WTC11 (cell line): Measurements from ENCODE around the gene RHBG. TPM values are rescaled to one million over a fixed set of nuclear protein-coding genes. Genes with fewer than 3 reads are reported as not detected.

ENCODE experiments used
- ATAC-seq: fragments of 200-7000 bp; cut with Tn5 transposase; 2 replicates; pipeline ENCODE4 v1.10.0; 2021; ENCODE audit warnings: mild to moderate bottlenecking, moderate library complexity
- CTCF ChIA-PET: fragments of 300-600 bp; sonication (Branson Sonifier 250); formaldehyde crosslinking; loops from one replicate; lab custom pipeline; 2021; ENCODE audit warnings: antibody characterized with exemption; lab: Charles Lee
- POLR2A ChIA-PET: fragments of 350-600 bp; sonication (Branson Sonifier 250); formaldehyde crosslinking; loops from one replicate; lab custom pipeline; 2021; ENCODE audit warnings: antibody characterized with exemption; lab: Charles Lee
- DNase-seq: peaks from one replicate; pipeline ENCODE4 v3.0.0; 2021; ENCODE audit warnings: low spot score
- H3K27ac Mint-ChIP-seq: 2 replicates; pipeline ENCODE4 v1.8.0; 2021; ENCODE audit warnings: mixed read lengths
- H3K27me3 Mint-ChIP-seq: 2 replicates; pipeline ENCODE4 v1.8.0; 2021; ENCODE audit warnings: low read depth, mild to moderate bottlenecking, moderate library complexity, mixed read lengths
- H3K36me3 Mint-ChIP-seq: 2 replicates; pipeline ENCODE4 v1.8.0; 2021; ENCODE audit warnings: mixed read lengths
- H3K4me1 Mint-ChIP-seq: 2 replicates; pipeline ENCODE4 v1.8.0; 2022; ENCODE audit warnings: mixed read lengths
- H3K4me3 Mint-ChIP-seq: 2 replicates; pipeline ENCODE4 v1.8.0; 2021; ENCODE audit warnings: mild to moderate bottlenecking, moderate library complexity, mixed read lengths
- H3K9me3 Mint-ChIP-seq: 2 replicates; pipeline ENCODE4 v1.8.0; 2021; ENCODE audit warnings: mixed read lengths
- CREB1 ChIP-seq: sonication (generic); formaldehyde crosslinking; IDR thresholded peaks from 2 replicates; pipeline ENCODE4 v1.8.0; 2023; ENCODE audit warnings: mild to moderate bottlenecking, missing genetic modification reagents
- FOXP1 ChIP-seq: sonication (generic); formaldehyde crosslinking; IDR thresholded peaks from 2 replicates; pipeline ENCODE4 v1.8.0; 2022; ENCODE audit warnings: missing genetic modification reagents, mild to moderate bottlenecking, moderate library complexity, borderline replicate concordance
- JAZF1 ChIP-seq: fragments of 250-450 bp; sonication (Bioruptor Pico); IDR thresholded peaks from 2 replicates; pipeline ENCODE4 v1.9.0; 2021; ENCODE audit warnings: moderate library complexity, mild to moderate bottlenecking, inconsistent platforms
- SOX15 ChIP-seq: fragments of 250-450 bp; sonication (Bioruptor Pico); IDR thresholded peaks from 2 replicates; pipeline ENCODE4 v1.9.0; 2021; ENCODE audit warnings: mild to moderate bottlenecking
- TCF7 ChIP-seq: sonication (generic); formaldehyde crosslinking; IDR thresholded peaks from 2 replicates; pipeline ENCODE4 v1.8.0; 2022; ENCODE audit warnings: mild to moderate bottlenecking, low read depth, missing genetic modification reagents, moderate library complexity
- ZNF138 ChIP-seq: sonication (generic); formaldehyde crosslinking; conservative IDR thresholded peaks from 2 replicates; pipeline ENCODE4 v1.8.1; 2022; ENCODE audit warnings: mild to moderate bottlenecking, moderate library complexity, missing genetic modification reagents
- ZNF317 ChIP-seq: sonication (generic); formaldehyde crosslinking; IDR thresholded peaks from 2 replicates; pipeline ENCODE4 v1.8.1; 2023; ENCODE audit warnings: low read depth, mild to moderate bottlenecking, moderate library complexity, missing genetic modification reagents, borderline replicate concordance
- total RNA-seq: library from RNA; stranded (reverse); gene quantifications from 3 replicates; pipeline ENCODE4 v1.2.3, GENCODE V29; 2021
- TF ChIP-seq, protein P1 (sequence below): sonication (generic); formaldehyde crosslinking; IDR thresholded peaks from 2 replicates; pipeline ENCODE4 v1.8.0; 2023; ENCODE audit warnings: missing genetic modification reagents
- TF ChIP-seq, protein P2 (sequence below): fragments of 250-450 bp; sonication (Bioruptor Pico); IDR thresholded peaks from 2 replicates; pipeline ENCODE4 v1.9.0; 2021; ENCODE audit warnings: mild to moderate bottlenecking
- TF ChIP-seq, protein P3 (sequence below): sonication (generic); formaldehyde crosslinking; conservative IDR thresholded peaks from 2 replicates; pipeline ENCODE4 v1.8.1; 2023; ENCODE audit warnings: mild to moderate bottlenecking, low read depth, missing genetic modification reagents, moderate library complexity
- TF ChIP-seq, protein P4 (sequence below): sonication (generic); formaldehyde crosslinking; IDR thresholded peaks from 2 replicates; pipeline ENCODE4 v1.8.1; 2022; ENCODE audit warnings: missing genetic modification reagents, borderline replicate concordance
- TF ChIP-seq, protein P5 (sequence below): sonication (generic); formaldehyde crosslinking; IDR thresholded peaks from 2 replicates; pipeline ENCODE4 v1.8.1; 2022; ENCODE audit warnings: low read depth, missing genetic modification reagents, borderline replicate concordance
- TF ChIP-seq, protein P6 (sequence below): sonication (generic); formaldehyde crosslinking; IDR thresholded peaks from 2 replicates; pipeline ENCODE4 v1.8.0; 2022; ENCODE audit warnings: mild to moderate bottlenecking, missing genetic modification reagents
- TF ChIP-seq, protein P7 (sequence below): fragments of 250-450 bp; sonication (Bioruptor Pico); IDR thresholded peaks from 2 replicates; pipeline ENCODE4 v1.9.0; 2021; ENCODE audit warnings: mild to moderate bottlenecking

The RHBG gene
- total RNA-seq, 1 experiment from 2014 or later, result 1.9 TPM

DNA sequence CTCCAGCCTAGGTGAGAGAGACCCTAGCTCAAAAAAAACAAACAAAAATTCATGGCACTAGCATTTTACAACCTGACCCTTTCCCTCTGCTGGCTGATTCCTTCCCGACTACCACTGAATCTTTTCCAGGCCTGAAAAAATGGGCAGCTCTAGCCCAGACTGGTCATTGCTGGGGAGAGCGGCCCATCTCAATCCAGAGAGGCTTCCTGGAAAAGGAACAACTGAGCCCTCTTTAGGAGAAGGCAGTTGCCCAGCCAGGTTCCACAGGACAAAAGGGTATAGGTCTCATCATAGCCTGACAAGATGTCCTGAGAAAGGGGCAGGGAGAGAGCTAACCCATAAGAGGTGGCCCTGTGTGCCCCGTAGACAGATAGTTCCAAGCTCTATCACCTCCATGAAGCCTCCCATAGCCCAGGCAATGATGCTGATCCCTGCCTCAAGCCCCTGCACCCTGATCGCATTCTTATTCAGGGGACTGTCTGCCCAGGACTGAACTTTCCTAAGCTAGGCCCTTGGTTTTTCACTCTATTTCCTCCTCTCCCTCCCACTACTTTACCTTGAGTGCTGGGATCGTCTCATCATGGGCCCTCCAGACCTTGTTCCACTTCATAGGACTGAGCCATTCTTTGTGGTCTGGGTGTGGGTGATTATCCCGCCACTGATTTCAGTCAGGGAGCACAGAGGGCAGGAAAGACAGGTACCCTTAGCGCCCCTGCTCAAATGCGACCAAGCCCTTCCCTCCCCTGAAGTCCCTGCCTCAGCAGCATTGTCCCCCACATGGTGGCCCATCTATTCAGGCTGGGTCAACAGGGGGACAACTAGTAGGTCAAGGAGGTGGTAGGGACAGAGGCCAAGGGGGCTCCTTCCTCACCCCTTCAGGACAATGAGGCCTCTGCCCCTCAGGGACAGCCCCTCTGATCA, 18.2 kb downstream of the RHBG start:
- no peak for ATAC-seq
- CTCF ChIA-PET, result interaction anchor here (0.6 to 10.7 kb wide), 21 partner anchors 11 to 221 kb away, joined by 3 to 401 read pairs (median 26); partner anchors contain the start of genes MEF2D and RHBG
- H3K4me1 Mint-ChIP-seq, result peaks cover 49% of the 10 kb centered on the region
- peaks cover 56% of the 10 kb centered on the region for H3K27me3 Mint-ChIP-seq
- no peaks in the 10 kb centered on the region for H3K36me3 Mint-ChIP-seq
- no peak overlapping the region for H3K27ac Mint-ChIP-seq
- TF ChIP-seq CREB1 (CRISPR knock-in tag) (no peak), SOX15 (CRISPR knock-in tag) (no peak), JAZF1 (CRISPR knock-in tag) (no peak), ZNF317 (CRISPR knock-in tag) (no peak), TCF7 (CRISPR knock-in tag) (no peak), FOXP1 (CRISPR knock-in tag) (no peak), ZNF138 (CRISPR knock-in tag) (no peak)
- TF ChIP-seq, protein P1, sequence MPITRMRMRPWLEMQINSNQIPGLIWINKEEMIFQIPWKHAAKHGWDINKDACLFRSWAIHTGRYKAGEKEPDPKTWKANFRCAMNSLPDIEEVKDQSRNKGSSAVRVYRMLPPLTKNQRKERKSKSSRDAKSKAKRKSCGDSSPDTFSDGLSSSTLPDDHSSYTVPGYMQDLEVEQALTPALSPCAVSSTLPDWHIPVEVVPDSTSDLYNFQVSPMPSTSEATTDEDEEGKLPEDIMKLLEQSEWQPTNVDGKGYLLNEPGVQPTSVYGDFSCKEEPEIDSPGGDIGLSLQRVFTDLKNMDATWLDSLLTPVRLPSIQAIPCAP (CRISPR knock-in tag), result no peak
- TF ChIP-seq, protein P2, sequence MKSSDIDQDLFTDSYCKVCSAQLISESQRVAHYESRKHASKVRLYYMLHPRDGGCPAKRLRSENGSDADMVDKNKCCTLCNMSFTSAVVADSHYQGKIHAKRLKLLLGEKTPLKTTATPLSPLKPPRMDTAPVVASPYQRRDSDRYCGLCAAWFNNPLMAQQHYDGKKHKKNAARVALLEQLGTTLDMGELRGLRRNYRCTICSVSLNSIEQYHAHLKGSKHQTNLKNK (CRISPR knock-in tag), result no peak
- TF ChIP-seq, protein P3, sequence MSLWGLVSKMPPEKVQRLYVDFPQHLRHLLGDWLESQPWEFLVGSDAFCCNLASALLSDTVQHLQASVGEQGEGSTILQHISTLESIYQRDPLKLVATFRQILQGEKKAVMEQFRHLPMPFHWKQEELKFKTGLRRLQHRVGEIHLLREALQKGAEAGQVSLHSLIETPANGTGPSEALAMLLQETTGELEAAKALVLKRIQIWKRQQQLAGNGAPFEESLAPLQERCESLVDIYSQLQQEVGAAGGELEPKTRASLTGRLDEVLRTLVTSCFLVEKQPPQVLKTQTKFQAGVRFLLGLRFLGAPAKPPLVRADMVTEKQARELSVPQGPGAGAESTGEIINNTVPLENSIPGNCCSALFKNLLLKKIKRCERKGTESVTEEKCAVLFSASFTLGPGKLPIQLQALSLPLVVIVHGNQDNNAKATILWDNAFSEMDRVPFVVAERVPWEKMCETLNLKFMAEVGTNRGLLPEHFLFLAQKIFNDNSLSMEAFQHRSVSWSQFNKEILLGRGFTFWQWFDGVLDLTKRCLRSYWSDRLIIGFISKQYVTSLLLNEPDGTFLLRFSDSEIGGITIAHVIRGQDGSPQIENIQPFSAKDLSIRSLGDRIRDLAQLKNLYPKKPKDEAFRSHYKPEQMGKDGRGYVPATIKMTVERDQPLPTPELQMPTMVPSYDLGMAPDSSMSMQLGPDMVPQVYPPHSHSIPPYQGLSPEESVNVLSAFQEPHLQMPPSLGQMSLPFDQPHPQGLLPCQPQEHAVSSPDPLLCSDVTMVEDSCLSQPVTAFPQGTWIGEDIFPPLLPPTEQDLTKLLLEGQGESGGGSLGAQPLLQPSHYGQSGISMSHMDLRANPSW (CRISPR knock-in tag), result no peak
- TF ChIP-seq, protein P4, sequence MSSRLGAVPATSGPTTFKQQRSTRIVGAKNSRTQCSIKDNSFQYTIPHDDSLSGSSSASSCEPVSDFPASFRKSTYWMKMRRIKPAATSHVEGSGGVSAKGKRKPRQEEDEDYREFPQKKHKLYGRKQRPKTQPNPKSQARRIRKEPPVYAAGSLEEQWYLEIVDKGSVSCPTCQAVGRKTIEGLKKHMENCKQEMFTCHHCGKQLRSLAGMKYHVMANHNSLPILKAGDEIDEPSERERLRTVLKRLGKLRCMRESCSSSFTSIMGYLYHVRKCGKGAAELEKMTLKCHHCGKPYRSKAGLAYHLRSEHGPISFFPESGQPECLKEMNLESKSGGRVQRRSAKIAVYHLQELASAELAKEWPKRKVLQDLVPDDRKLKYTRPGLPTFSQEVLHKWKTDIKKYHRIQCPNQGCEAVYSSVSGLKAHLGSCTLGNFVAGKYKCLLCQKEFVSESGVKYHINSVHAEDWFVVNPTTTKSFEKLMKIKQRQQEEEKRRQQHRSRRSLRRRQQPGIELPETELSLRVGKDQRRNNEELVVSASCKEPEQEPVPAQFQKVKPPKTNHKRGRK, result no peak
- TF ChIP-seq, protein P5, sequence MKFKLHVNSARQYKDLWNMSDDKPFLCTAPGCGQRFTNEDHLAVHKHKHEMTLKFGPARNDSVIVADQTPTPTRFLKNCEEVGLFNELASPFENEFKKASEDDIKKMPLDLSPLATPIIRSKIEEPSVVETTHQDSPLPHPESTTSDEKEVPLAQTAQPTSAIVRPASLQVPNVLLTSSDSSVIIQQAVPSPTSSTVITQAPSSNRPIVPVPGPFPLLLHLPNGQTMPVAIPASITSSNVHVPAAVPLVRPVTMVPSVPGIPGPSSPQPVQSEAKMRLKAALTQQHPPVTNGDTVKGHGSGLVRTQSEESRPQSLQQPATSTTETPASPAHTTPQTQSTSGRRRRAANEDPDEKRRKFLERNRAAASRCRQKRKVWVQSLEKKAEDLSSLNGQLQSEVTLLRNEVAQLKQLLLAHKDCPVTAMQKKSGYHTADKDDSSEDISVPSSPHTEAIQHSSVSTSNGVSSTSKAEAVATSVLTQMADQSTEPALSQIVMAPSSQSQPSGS, result no peak
- TF ChIP-seq, protein P6, sequence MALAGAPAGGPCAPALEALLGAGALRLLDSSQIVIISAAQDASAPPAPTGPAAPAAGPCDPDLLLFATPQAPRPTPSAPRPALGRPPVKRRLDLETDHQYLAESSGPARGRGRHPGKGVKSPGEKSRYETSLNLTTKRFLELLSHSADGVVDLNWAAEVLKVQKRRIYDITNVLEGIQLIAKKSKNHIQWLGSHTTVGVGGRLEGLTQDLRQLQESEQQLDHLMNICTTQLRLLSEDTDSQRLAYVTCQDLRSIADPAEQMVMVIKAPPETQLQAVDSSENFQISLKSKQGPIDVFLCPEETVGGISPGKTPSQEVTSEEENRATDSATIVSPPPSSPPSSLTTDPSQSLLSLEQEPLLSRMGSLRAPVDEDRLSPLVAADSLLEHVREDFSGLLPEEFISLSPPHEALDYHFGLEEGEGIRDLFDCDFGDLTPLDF (CRISPR knock-in tag), result no peak
- TF ChIP-seq, protein P7, sequence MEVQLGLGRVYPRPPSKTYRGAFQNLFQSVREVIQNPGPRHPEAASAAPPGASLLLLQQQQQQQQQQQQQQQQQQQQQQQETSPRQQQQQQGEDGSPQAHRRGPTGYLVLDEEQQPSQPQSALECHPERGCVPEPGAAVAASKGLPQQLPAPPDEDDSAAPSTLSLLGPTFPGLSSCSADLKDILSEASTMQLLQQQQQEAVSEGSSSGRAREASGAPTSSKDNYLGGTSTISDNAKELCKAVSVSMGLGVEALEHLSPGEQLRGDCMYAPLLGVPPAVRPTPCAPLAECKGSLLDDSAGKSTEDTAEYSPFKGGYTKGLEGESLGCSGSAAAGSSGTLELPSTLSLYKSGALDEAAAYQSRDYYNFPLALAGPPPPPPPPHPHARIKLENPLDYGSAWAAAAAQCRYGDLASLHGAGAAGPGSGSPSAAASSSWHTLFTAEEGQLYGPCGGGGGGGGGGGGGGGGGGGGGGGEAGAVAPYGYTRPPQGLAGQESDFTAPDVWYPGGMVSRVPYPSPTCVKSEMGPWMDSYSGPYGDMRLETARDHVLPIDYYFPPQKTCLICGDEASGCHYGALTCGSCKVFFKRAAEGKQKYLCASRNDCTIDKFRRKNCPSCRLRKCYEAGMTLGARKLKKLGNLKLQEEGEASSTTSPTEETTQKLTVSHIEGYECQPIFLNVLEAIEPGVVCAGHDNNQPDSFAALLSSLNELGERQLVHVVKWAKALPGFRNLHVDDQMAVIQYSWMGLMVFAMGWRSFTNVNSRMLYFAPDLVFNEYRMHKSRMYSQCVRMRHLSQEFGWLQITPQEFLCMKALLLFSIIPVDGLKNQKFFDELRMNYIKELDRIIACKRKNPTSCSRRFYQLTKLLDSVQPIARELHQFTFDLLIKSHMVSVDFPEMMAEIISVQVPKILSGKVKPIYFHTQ (CRISPR knock-in tag), result no peak
- TF ChIP-seq, all 79 proteins: peak for 0
- Mint-ChIP-seq H3K4me3 (peak overlapping the region; percentile 60), H3K9me3 (no peaks in the 10 kb centered on the region)
- DNase-seq, result no peak
- POLR2A ChIA-PET, result no interaction called here
